HG02981 (cell line): Measurements from ENCODE around the gene ZNF296.
A peak's percentile ranks its signal among the peaks of the same experiment; 100 is the strongest.

Source experiments
- ATAC-seq: cut with Tn5 transposase; IDR thresholded peaks from one replicate; pipeline ENCODE4 v1.9.1; 2021; ENCODE audit warnings: mild to moderate bottlenecking, moderate library complexity; ENCODE audit not compliant: unreplicated experiment

The ZNF296 gene

GRCh38 chr19:45103508-45104319 is 27.4 kb upstream of the ZNF296 start:
- no peak for ATAC-seq

GRCh38 chr19:45103156-45103507 is 26.9 kb upstream of the ZNF296 start:
- ATAC-seq, result no peak

- ATAC-seq, result no peak
These were observed 26.2 kb upstream of the ZNF296 start for GRCh38 chr19:45102481-45102880.

- ATAC-seq, result no peak
These were observed 25.5 kb upstream of the ZNF296 start for GRCh38 chr19:45101806-45102205.

GRCh38 chr19:45100846-45101252 is 24.6 kb upstream of the ZNF296 start:
- ATAC-seq, result no peak

- no peak for ATAC-seq
These were observed 23.9 kb upstream of the ZNF296 start for GRCh38 chr19:45100201-45100600.

GRCh38 chr19:45099467-45100191 is 23.4 kb upstream of the ZNF296 start:
- ATAC-seq, result no peak

- no peak for ATAC-seq
These were observed 22.5 kb upstream of the ZNF296 start for GRCh38 chr19:45098521-45099466.

GRCh38 chr19:45097776-45098520 is 21.7 kb upstream of the ZNF296 start:
- ATAC-seq, result no peak

GRCh38 chr19:45097450-45097775 is 21.1 kb upstream of the ZNF296 start:
- no peak for ATAC-seq

GRCh38 chr19:45096700-45097099 is 20.4 kb upstream of the ZNF296 start:
- ATAC-seq, result no peak

GRCh38 chr19:45095496-45096413 is 19.5 kb upstream of the ZNF296 start:
- ATAC-seq, result no peak

GRCh38 chr19:45094707-45095106 is 18.4 kb upstream of the ZNF296 start:
- no peak for ATAC-seq

GRCh38 chr19:45094137-45094536 is 17.9 kb upstream of the ZNF296 start:
- ATAC-seq, result no peak

- peak; percentile 62 for ATAC-seq
These were observed 16.7 kb upstream of the ZNF296 start, which contains the start of gene PPP1R37 for GRCh38 chr19:45092747-45093678. Gene PPP1R37 (plus strand): TSS chr19:45093179. CDS start chr19:45093326, 147 bp downstream.

- peak; percentile 62 for ATAC-seq
These were observed 15.0 kb upstream of the ZNF296 start for GRCh38 chr19:45091031-45091923.

GRCh38 chr19:45090606-45091005 is 14.3 kb upstream of the ZNF296 start:
- ATAC-seq, result no peak
